Stimulated activated CD4-positive, alpha-beta T cell treated with anti-CD3 and anti-CD28 coated beads, TNF-alpha, amount 100 ng/mL, for 48 hours (primary cell): ENCODE results near the gene BBS4.

Source experiments
- DNase-seq, 3 donors: peaks; one replicate each; pipeline ENCODE4 v3.0.0-alpha.2; 2020; ENCODE audit warnings: low read depth in 3 of 3

Gene BBS4

DNA sequence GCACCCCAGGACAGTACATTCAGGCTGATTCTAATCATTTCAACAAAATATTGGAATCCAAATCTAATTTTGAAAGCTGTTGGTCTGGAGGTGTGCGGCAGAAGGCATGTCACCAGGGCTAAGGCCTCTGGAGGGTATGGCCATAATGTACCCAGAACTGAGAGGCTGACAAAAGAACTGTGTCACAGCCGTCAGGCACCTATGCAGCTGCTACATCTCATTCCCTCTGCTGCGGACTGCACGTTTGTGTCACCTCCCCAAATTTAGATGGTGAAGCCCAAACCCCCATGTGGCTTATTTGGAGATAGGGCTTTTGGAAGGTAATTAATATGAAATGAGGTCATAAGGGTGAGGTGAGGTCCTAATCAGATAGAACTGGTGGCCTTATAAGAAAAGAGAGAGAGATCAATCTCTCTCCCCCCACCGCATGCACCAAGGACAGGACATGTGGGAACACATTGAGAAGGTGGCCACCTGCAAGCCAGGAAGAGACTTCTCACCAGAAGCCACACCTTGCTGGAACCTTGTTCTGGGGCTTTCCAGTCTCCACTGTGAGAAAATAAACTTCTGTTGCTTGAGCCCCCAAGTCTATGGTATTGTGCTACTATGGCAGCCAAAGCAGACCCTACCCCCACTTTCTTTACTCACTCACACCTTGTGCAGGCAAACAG is 74.7 kb downstream of the BBS4 start:
- DNase-seq, result no peak

DNA sequence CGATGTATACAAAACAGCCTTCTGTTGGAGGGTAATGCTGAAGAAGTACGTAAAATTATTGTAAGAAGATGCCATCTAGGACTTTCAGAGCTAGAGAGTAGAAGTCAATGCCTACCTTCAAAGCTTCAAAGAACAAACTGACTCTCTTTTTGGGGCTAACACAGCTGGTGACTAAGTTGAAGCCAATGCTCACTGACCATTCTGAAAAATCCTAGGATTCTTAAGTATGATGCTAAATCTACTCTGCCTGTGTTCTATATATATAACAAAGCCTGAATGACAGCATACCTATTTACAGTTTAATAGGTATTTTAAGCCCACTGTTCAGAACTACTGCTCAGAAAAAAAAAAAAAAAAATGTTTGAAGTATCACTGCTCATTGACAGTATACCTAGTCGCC is 78.6 kb downstream of the BBS4 start:
- DNase-seq, result no peak

DNA sequence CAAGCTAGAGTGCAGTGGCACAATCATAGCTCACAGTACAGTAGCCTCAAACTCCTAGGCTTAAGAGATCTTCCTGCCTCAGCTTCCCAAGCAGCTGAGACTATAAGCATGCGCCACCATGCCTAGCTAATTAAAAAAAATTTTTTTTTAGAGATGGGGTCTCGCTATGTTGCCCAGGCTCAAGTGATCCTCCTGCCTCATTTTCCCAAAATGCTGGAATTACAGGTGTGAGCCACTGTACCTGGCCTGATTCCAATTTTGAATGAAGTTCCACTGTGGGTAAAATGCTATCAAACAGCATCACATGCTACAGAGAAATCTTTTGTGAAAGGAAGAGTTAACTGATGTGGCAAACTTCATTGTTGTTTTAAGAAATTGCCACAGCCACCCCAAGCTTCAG is 80.0 kb downstream of the BBS4 start:
- DNase-seq, result no peak

DNA sequence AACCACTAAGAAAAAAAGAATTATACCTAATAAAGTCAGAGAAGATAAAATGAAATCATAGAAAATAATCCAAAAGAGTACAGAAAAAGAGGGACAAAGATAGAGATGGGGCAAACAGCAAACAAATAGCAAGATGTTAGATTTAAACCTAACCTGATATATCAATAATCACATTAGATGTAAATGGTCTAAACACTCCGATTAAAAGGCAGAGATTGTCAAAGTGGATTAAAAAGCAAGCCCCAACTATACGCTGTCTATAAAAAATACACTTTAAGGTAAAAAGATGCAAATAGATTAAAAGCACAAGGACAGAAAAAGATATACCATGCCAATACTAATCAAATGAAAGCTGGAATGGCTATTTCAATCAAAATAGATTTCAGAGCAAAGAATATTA is 80.8 kb downstream of the BBS4 start:
- DNase-seq, result no peak

DNA sequence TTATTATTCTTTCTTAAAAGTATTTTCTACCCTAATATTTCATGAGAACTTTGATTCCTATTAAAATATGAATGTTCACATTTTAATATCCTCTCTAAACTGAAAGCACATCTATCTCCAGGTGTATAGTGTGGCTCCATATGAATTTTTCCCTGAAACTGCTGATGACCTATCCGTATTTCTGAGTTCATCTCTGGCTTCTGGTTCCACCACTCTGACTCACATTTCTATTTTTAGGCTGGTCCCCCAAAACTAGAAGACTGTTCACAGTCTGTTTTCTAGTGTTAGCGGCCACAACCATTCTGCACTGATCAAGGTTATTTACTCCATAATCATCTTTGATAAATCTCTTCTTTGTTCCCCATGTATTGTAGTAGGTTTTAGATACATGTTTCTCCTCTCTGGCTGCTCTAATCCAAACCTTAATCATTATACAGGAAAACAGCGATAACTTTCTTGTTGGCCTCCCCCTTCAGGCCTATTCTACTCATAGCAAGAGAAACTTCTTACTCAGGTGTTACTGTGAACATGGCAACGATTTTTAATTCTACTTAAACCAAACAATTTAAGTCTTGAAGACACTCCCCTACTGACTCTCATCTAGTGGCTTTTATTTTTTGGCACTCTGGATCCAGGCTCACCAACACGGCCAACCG is 84.8 kb downstream of the BBS4 start:
- DNase-seq, result no peak

DNA sequence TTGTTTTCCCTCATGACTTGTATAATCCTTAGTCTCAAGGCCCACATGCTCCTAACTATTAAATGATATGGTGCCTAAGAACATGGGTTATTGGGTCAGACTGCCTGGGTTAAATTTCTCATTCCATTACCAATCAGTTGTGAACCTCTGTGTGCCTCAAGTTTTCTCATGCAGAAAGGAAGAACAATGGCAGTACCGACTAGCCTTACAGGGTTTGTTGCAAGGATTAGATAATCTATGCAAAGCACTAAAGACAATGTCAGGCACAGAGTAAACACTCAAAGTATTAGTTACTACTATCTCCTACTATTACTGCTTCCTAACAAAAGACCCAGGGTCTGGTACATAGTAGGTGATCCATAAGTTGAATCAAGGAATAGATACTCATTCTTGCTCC is 85.3 kb downstream of the BBS4 start:
- DNase-seq, result no peak

DNA sequence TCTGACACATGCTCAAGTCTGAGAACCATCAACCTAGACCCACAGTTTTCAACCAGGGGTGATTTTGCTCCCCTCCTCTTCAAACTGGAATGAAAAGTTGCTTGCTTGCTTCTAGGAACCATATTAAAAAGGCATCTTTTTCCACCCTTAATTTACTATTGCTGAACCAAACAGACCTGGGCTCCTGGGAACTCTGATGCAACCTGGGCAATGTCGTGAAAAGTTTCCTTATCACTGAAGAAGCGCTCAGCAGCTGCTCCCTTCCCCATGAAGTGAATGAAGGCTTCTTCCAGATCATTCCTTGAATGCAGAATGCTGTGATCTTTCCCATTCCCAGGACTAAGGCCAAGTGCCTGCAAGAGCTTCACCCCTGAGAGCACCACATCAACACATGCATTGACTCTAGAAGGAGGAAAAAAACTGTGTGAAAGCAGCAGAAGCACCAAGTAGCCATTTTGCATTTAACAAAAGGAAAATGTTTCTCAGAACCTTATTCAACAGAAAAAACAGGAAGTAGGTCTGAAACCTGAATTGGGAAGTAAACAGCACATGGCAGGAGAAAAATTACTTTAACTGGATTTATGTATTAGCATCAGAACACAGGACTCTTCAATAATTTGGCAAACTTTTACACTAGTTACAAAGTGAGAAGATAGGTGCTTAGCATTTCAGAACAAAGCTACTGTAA is 88.8 kb downstream of the BBS4 start:
- DNase-seq, result no peak

DNA sequence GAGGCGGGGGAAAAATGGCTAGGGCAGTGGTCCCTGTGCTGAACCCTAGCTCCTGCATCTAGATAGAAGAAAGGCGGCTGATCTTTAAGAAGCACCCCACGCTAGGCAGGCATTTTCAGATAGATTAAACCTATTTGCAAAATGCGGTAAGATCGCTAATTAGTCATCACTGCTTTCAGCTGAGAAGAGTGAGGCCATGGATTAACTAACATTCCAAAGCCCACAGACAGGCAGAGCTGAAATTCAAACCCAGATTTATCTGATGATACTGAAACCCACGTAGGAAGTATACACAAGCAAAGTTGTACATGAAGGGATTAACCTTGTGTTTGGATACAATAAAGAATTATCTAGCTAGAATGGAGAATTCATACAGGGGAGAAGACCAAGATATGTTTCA is 92.8 kb downstream of the BBS4 start:
- no peak for DNase-seq

DNA sequence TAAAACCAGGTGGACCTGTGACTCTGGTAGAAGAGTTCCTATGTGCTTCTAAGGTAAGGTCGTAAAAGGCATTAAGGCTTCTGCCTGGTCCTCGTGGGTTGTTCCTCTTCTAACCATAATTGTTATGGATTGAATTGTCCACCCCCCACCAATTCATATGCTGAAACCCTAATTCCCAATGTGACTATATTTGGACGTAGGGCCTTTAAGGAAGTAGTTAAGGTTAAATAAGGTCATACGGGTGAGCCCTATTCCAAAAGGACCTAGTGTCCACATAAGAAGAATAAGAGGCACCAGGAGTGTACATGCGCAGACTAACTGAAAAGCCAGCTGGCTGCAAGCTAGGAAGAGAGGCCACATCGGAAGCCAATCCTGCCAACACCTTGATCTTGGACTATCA is 95.6 kb downstream of the BBS4 start:
- no peak for DNase-seq

DNA sequence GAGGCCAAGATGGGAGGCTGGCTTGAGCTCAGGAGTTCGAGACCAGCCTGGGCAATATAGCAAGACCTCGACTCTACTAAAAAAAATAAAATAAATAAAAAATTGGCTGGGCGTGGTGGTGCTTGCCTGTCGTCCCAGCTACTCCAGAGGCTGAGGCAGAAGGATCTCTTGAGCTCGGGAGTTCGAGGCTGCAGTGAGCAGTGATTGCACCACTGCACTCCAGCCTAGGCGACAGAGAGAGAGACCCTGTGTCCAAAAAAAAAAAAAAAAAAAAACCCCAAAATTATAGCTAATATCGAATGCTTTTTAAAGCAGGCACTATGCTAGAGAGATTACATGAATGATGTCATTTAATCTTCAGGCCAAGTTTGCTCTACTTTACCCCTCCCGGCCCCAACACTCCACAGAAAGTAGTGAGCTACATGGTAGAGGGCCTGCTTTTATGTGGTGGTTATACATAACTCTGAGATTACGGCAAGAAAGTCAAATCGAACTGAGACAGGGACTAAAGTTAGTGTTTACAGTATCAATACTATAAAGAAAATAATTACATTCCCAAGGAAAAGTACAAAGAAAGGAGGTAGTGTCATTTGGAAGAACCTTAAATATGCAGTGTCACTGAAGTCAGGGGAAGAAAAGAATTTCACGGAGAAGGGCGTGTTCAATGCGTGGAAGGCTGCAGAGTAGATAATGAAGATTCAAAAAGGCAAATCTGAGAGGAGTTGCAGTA is 96.4 kb downstream of the BBS4 start:
- no peak for DNase-seq

DNA sequence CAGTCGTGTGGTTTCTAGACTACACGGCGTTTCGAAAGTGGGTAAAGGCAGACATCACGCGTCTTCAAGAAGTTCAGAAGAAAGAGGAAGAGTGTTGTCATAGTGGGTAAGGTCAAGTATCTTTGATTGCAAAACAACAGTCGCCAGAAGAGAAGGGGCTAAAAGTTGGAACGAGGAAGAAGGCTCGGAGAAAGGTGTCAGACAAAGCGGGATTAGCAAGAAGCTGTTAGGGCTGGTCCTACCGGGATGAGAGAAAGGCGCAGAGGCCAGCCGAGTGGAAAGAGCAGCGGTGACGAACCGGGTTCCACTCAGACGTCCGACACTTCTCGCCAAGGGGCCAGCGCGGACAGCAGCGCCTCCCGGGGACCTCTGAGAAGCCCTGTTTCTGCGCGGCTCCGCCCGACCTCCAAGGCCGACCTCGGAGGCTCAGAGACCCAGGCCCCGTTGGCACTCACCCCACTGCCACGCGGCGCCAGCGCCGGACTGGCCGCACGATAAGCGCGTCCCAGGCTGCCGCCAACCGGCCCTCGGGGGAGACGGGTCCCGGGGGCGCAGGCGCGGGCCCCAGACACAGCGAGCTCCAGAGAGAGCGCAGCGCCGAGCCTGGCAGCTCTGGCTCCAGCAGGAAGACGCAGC is 97.1 kb downstream of the BBS4 start:
- DNase-seq, result peak in 1 of 3 donors; percentile 16

DNA sequence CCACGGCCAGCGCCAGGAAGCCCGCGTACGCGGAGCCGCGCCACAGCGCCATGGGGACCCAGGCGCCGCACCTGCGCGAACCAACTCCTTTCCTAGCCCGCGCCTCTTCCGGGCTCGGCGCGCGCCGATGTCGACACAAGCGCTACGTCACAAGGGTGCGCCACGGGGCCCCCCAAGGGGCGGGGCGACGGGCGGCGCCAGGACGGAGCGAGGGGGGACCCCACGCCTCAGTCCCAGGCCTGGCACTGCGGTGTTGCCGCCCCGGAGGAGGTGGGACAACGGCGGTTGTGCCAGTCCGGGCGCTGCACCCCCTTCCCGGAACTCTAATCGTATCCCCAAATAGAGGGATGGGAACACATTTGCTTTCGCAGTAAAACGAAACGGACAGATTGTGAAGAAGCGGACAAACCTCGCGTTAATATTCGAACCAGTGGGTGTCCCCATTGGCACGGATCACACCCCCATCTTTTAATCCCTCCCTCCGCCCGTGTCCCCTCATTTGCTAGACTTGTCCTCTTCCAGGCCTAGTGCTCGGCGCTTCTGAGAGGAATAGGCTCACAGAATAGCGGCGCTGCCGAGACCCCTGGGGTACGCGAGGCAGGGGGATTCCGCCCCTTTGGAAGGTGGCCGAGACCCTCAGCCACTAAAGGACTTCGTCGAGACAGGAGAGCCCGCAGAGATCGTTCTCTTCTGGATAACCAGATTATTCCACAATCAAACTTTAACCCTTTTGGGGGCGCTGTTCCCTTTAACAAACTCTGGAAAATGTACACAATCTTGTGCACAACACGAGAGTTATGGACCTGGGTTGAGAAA is 97.8 kb downstream of the BBS4 start, which contains the start of gene ADPGK:
ADPGK (minus strand) TSS at position 119 of the 816 bp plus-strand sequence; CDS start at position 52, 67 bp downstream.
- peak; percentile 81 to 86 (median 86) for DNase-seq

DNA sequence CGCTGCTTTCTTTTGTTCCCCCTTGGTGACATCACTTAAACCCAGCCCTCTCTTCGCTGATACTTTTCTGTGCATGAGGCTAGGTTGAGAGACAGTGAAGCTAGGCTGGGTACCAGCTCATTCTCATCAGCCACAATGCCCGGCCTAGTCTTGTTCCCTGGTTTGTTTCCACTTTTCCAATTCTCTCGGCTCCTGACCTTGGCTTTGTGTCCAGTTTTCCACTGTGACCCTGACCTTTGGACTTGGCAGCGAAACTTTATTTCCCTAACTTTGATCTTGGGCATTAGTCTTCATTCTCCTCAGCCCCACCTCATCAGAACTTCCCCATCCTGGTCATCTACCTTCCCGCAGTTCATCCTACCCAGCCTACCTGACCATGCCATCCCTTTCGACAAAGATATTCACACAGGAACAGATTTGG is 98.5 kb downstream of the BBS4 start:
- DNase-seq, result no peak

DNA sequence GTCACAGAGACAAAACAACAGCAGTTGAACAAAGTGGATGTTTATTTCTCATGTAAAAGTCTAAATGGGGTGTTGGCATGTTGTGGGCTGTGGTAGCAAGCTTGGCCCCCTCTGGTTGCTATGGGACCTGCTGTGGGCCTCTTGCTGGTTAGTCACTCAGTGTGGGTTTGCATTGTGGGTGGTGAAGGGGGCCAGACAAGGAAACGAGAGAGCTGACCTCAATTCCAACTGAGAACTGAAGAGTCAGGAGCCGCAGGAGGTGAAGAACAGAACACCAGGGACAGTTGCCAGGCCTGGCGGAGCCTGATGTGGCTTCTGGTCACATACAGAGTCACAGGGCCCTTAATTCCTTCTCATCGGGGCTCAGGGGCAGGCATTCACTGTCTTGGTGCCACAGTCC is 99.4 kb downstream of the BBS4 start:
- peak in 2 of 3 donors; percentile 39 to 46 for DNase-seq

DNA sequence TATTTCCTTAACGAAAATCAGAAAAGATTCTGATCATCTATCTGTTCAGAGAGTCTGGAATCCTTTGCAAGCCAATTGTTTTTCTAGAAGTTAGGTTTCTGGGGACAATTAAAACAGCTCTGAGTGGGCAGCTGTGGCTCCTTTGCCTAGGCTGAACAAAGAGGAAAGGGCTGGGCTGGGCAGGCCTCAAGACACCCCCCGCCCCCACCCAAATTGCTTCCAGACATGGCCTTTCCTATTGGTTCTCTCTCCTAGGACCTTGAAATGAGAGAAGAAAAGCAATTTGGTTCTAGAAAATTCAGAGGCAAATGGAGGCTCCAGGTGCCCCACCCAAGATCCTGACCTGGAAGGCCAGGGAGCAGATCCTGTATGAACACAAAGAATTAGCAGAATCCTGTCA is 99.8 kb downstream of the BBS4 start:
- DNase-seq, result no peak

DNA sequence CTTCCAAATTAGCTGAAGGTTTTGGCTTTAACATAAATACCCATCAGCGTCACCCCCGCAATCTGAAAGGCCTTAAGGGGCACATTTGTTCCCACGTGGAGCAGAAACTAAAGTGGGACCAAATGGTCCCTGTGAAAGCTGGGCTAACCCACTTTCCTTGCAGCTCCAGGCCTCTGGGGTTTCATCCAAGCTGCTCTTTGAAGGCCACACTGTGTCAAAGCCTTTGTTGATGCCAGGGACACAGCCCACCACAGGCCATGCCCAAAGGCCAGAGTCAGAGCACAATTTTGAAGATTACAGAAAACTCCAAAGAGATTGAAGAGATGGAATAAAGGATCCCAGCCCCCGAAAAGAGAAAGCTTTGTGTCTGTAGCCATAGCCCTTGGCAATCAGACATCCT is 100.2 kb downstream of the BBS4 start:
- no peak for DNase-seq

DNA sequence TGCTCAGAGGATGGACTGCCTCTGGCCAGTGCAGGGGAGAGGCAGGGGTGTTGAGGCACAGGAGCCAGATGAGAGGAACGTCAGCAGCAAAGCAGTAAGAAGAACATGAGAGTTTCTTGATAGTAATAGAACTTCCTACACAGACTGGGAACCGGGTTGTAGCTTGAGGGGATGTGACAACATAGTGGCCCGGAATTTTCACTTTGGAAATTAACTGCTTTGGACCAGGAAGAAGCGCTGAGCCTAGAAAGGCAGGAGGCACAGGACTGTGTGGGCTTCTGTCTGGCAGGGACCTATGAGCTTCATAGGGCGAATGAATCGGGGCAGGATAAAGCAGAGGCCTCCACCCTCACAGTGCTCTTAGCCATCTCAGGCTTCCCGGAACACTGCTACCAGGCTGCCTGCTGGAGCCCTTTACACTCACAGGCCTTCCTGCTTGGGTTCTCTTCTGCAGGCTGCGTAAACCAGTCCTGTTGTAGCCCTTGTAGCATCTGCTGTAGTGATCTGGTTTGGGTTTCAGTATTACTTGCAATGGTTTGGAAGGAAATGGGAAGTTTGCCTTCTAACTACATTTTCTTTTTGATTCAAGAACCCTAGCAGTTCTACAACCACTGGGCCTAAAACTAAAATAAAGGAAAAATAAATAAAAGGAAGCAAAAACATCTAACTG is 100.8 kb downstream of the BBS4 start:
- no peak for DNase-seq

DNA sequence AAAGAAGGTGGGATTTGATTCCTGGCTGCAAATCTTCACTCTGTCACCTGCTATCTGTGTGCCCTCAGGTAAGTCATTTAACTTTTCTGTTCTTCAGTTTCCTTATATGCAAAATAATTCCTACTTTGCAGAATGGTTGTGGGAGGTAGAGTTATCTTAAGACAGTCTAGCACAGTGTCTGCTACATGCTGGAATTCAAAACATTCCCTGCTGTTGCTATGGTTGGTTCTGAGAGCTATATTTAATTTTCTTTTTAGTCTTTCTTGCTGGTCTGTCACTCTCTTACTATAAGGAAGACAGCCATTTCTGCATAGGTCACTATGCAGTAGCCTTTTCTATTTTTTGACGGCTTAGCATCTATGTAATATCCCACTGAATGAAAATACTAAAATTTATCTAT is 101.5 kb downstream of the BBS4 start:
- no peak for DNase-seq
